COLO668 (cell line): ENCODE measurements around the gene TCF19.
A peak's percentile ranks its signal among the peaks of the same experiment; 100 is the strongest.

ENCODE experiments used
- DNase-seq: peaks from one replicate; lab custom pipeline; 2025; ENCODE audit not compliant: unreplicated experiment; lab: John Stamatoyannopoulos, UW

TCF19 gene

DNA sequence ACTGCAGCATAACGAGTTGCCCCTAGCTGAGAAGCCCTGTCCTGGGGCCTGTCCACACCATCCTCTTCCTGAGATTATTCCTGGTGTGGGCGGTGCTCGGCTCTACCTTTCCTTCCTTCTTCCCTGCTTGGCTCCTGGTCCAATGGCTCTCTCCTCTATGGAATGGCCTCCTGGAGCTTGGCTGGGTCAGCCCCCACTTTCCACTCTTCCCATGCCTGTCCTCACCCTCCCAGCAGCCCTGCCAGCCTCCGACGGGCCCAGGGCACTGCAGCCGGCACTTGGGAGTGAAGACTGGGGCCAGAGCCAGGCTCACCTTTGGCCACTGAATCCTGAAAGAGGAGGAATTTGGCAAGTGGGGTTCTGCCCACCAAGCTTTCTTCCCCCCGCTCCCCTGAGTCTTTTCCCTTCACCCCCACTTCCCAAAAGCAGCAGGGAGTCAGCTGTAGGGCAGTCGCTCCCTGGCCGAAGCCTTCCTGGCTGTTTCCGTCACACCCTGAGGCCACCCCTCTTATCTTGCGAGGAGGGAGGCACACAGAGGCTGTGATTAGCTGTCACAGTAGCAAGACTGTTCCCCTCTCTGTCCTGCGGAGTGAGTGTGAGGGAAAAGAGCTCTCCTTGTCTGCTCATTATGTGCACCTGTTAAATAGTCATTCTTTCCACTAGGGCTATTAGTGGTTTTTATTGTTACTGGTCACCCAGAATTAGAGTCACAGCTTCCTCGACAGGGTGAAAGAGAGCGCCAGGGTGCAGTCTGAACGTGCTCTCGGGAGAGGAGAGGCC, 31.8 kb upstream of the TCF19 start:
- no peak for DNase-seq

- peak; percentile 45 for DNase-seq
Observed at GRCh38 chr6:31128093-31128676, 30.2 kb upstream of the TCF19 start.

DNA sequence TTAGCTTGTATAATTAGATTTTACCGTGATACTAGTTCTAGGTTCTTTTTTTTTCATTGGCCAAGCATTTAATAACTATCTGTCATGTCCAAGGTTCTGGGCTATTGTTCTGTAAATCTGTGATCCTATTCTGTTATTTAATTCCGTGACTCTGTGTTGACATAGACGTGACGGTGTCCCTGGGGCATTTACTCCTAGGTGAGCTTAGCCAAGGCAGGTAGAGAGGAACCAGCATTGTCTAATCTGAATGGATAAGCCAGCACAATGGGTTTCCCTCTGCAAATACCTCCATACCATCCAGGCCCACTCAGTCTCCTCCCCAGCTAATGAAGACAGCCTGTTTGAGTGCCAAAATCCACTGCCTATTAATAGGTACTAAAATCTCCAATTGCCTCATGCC, 29.3 kb upstream of the TCF19 start:
- DNase-seq: no peak

- no peak for DNase-seq
Observed at GRCh38 chr6:31130751-31131150, 27.6 kb upstream of the TCF19 start.

DNA sequence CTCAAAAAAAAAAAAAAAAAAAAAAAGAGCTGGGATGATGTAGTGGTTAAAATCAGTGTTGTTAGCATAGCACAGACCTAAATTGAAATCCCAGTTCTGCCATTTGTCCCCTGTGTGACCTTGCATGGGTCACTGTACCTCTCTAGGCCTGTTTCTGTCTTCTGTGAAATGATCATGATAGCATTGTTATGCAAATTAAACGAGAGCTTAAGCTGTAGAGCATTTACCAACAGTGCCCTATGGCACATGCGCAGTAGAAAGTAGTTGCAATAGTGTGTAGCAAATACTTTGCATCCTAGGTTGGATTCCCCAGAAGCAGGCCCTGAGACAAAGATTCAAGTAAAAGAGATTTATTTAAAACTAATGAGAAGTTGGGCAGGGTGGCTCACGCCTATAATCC, 26.8 kb upstream of the TCF19 start:
- DNase-seq: no peak

DNA sequence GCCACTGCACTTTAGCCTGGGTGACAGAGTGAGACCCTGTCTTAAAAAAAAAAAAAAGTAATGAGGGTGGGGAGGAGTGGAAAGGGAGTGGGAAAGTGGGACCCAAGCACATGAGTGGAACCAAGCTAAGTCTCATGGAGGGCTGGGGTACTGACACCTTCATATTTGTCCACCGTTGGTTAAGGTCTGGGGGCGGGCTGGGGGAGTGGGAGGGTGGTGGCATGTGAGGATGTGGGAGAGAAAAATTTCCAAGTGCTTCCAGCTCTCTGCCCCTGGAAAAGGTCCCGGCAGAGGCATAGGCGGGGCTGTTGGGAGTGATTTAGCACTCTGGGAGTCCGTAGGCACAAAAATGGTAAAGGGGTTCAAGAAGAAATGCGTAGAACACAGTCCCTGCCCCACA, 25.6 kb upstream of the TCF19 start:
- no peak for DNase-seq

DNA sequence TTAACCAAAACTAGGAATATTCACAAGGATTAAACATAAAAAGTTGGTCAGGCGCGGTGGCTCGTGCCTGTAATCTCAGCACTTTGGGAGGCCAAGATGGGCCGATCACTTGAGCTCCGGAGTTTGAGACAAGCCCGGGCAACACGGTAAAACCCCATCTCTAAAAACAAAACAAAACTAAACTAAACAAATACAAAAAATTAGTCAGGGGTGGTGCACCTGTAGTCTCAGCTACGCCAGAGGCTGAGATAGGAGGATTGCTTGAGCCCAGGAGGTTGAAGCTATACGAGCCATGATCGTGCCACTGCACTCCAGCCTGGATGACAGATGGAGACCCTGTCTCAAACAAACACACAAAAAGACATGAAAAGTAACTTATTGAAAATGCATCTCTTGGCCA, 22.7 kb upstream of the TCF19 start:
- no peak for DNase-seq

- no peak for DNase-seq
Observed at GRCh38 chr6:31138982-31139381, 19.4 kb upstream of the TCF19 start, which contains the start of gene PSORS1C2. PSORS1C2 (minus strand) TSS chr6:31139066; CDS start chr6:31139026, 40 bp downstream.

DNA sequence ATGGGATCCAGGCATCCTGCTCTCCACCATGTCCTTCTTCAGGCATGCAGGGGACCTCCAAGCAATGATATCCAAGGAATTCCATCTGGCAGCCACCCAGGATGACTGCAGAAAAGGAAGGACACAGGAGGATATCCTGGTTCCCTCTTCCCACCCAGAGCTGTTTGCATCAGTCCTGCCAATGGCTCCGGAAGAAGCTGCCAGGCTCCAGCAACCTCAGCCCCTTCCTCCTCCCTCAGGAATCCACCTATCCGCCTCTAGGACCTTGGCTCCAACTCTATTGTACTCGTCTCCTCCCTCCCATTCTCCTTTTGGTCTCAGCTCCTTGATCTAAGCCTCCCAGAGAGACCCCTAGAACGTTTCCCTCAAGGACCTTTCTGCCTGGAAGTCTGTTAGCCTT, 18.8 kb upstream of the TCF19 start:
- DNase-seq: no peak

DNA sequence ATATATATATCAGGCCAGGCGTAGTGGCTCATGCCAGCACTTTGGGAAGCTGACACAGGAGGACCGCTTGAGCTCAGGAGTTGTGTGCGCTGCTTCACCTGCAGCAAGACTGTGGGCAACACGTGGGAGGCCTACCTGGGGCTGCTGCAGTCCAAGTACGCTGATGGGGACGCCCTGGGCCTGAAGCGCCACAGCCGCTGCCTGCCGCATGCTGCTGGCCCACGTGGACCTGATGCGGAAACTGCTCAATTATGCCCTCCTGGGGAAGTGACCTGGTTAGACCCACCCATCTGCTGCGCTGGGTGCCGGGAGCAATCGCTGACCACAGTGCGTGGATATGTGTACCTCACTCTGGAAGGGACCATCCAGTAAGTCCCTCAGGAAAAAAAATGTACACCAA, 17.7 kb upstream of the TCF19 start:
- DNase-seq: no peak

GRCh38 chr6:31142361-31142761, 16.0 kb upstream of the TCF19 start:
- no peak for DNase-seq

- no peak for DNase-seq
Observed at GRCh38 chr6:31143148-31143547, 15.2 kb upstream of the TCF19 start.

- no peak for DNase-seq
Observed at GRCh38 chr6:31144296-31144969, 14.0 kb upstream of the TCF19 start.

DNA sequence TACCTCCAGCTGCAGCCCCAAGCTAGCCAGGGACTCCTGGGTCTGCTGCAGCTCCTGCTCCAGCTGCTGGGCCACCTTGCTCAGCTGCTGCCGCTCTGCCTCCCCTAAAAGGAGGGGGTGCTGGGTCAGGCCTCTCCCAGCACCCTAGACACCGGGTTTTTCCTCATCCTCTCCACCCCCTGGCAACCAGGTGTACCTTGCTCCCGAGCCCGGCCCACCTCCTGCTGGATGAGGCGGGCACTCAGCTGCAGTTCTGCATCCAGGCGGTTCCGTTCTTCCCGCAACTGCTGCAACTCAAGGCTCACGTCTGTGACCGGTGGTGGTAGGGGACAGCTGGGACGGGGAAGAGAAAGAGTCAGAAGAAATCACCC, 13.4 kb upstream of the TCF19 start:
- DNase-seq: no peak

DNA sequence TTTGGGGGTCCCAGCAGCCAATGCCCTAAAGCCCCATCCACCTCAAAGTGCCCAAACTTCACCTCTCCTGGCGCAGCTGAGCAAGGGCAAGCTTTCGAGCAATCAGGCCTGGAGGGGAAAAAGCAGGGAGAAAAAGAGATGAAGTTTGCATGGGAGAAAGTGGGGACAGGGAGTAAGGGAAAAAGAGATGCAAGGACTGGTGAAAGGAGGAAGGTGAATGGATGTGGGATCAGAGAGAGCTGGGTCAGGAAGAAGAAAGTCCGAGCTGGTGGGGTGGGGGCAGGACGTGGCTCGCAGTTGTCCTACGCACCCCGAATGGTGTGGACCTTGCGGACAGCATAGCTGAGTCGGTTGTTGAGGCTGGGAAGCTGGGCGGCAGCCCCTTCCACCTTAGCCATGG, 13.0 kb upstream of the TCF19 start:
- DNase-seq: no peak

DNA sequence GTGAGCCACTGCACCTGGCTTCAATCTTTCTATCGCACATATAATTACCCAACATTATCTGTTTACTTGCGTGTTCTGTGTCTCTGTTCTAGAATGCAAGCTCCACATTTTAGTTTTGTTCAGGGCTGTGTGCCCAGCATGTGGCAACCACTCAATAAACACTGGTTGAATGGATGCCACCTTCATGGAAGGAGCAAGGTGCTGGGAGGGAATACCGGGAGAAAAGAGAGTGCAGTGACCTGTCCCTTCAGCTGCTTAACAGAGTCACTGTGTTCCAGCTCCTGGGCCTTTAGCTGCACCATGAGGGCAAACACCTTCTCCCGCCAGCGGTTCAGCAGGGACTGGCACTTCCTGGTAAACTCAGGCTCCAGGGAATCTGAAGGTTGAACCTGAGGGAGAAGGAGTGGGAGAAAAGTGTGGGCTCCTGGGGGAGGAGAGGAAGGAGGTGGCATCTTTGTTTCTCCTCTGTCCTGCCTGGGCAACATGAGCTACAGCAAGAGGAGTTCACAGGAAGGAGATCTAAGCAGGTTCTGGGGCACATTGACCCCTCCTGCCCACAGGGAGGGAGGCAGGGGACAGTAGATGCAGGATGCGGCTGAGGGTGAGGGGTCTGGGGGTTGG, 8.5 kb upstream of the TCF19 start:
- DNase-seq: no peak

DNA sequence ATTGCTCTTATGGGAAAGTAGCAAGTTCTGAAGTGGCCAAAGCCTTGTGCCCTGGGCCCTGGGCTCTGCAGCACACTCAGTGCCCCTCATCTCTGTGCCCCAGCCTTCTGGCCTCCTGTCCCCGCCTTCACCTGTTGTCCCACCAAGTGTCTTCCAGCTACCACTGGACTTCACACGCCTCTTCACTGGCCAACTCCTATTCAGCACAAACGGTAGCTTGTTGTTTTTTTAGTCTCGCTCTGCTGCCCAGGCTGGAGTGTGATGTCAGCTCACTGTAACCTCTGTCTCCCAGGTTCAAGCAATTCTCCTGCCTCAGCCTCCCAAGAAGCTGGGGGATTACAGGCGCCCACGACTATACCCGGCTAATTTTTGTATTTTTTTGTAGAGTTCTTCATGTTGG, 5.6 kb upstream of the TCF19 start:
- DNase-seq: peak; percentile 2

DNA sequence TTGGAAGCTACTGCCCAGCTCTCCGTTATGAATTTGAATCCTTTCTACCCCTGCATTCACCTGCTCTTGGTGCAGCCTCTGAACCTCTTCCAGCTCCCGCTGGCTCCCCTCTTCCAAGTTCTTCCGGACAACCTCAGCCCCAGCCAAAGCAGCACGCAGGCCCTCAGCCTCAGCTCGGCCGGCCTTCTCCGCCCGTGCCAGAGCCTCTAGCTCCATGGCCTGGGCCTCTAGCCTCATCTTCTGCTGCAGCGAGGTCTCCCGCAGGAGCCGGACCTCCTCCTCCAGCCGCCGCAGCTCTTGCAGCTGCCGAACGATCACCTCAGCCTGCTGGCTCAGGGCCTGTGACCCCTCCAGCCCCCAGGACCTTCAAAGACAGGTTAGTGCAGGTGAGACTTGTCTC, 4.0 kb upstream of the TCF19 start:
- DNase-seq: no peak

GRCh38 chr6:31156641-31157040, 1.7 kb upstream of the TCF19 start:
- no peak for DNase-seq

- no peak for DNase-seq
Observed at GRCh38 chr6:31157513-31158139, 763 bp upstream of the TCF19 start, which contains the start of gene CCHCR1. CCHCR1 (minus strand) TSS chr6:31157802; CDS start chr6:31157600, 202 bp downstream.
